ENCODE results near the gene P2RY12.

The P2RY12 gene

GRCh38 chr3:151384741-151385174 is at the start of gene P2RY12:
TSS of gene P2RY12 (minus strand) at chr3:151384753. CDS start at chr3:151338845, 45,908 bp downstream.
- no peak for DNase-seq

GRCh38 chr3:151432616-151433372 is 48.2 kb upstream of the P2RY12 start:
- DNase-seq: no peak

- no peak for DNase-seq
Measured at GRCh38 chr3:151431940-151432339, 47.4 kb upstream of the P2RY12 start.

- DNase-seq: no peak
Measured at GRCh38 chr3:151430821-151431484, 46.4 kb upstream of the P2RY12 start.

GRCh38 chr3:151428386-151428785 is 43.8 kb upstream of the P2RY12 start:
- no peak for DNase-seq

GRCh38 chr3:151426341-151426657 is 41.7 kb upstream of the P2RY12 start:
- no peak for DNase-seq

- DNase-seq: no peak
Measured at GRCh38 chr3:151425627-151426340, 41.2 kb upstream of the P2RY12 start.

GRCh38 chr3:151423091-151423490 is 38.5 kb upstream of the P2RY12 start:
- DNase-seq: no peak

- DNase-seq: no peak
Measured at GRCh38 chr3:151421938-151422337, 37.4 kb upstream of the P2RY12 start.

GRCh38 chr3:151419806-151420205 is 35.3 kb upstream of the P2RY12 start:
- DNase-seq: no peak

- no peak for DNase-seq
Measured at GRCh38 chr3:151415289-151415688, 30.7 kb upstream of the P2RY12 start.

GRCh38 chr3:151412989-151413388 is 28.4 kb upstream of the P2RY12 start:
- DNase-seq: no peak

- no peak for DNase-seq
Measured at GRCh38 chr3:151410891-151411559, 26.5 kb upstream of the P2RY12 start.

GRCh38 chr3:151407928-151408327 is 23.4 kb upstream of the P2RY12 start:
- DNase-seq: no peak

GRCh38 chr3:151404316-151404715 is 19.8 kb upstream of the P2RY12 start:
- no peak for DNase-seq

- no peak for DNase-seq
Measured at GRCh38 chr3:151403246-151403645, 18.7 kb upstream of the P2RY12 start.

- DNase-seq: no peak
Measured at GRCh38 chr3:151402349-151402748, 17.8 kb upstream of the P2RY12 start.

GRCh38 chr3:151400341-151400740 is 15.8 kb upstream of the P2RY12 start:
- no peak for DNase-seq

- no peak for DNase-seq
Measured at GRCh38 chr3:151398895-151399294, 14.3 kb upstream of the P2RY12 start.

- DNase-seq: no peak
Measured at GRCh38 chr3:151395806-151396205, 11.3 kb upstream of the P2RY12 start.

- no peak for DNase-seq
Measured at GRCh38 chr3:151394611-151395010, 10.1 kb upstream of the P2RY12 start.

GRCh38 chr3:151393941-151394340 is 9.4 kb upstream of the P2RY12 start:
- DNase-seq: no peak

- no peak for DNase-seq
Measured at GRCh38 chr3:151393146-151393830, 8.7 kb upstream of the P2RY12 start.
